HG03066 (cell line): ENCODE results near the gene TMPRSS11D.

ENCODE experiments used
- ATAC-seq: cut with Tn5 transposase; IDR thresholded peaks from one replicate; pipeline ENCODE4 v1.9.1; 2021; ENCODE audit warnings: low read depth; ENCODE audit not compliant: unreplicated experiment

Gene TMPRSS11D, protein sequence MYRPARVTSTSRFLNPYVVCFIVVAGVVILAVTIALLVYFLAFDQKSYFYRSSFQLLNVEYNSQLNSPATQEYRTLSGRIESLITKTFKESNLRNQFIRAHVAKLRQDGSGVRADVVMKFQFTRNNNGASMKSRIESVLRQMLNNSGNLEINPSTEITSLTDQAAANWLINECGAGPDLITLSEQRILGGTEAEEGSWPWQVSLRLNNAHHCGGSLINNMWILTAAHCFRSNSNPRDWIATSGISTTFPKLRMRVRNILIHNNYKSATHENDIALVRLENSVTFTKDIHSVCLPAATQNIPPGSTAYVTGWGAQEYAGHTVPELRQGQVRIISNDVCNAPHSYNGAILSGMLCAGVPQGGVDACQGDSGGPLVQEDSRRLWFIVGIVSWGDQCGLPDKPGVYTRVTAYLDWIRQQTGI

DNA sequence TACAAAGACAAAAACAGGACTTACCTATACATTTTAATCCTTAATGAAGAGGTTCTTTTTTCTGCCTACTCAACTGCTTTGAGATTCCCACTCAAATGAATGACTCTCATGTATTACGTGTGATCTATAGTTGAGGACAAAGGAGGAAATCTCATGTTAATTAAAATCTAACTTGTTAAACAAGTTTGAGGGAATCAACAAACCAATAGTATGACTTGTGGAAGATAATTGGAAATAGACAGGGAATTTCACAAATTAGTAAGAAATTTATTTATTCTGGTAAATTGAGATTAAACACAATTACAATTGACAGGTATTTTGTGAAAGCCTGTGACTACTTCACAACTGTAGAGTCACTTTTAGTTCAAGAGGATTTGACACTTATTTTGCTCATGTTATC lies at the start of gene TMPRSS11D:
Gene TMPRSS11D (minus strand): TSS at position 101 of the 400 bp plus-strand sequence. CDS start 69 bp downstream, at position 32.
- ATAC-seq, result no peak

GRCh38 chr4:67933038-67933437 lies 49.2 kb upstream of the TMPRSS11D start:
- no peak for ATAC-seq

GRCh38 chr4:67931256-67931655 lies 47.5 kb upstream of the TMPRSS11D start:
- ATAC-seq, result no peak

- no peak for ATAC-seq
These were observed 45.6 kb upstream of the TMPRSS11D start for GRCh38 chr4:67929426-67929825.

- no peak for ATAC-seq
These were observed 44.7 kb upstream of the TMPRSS11D start for GRCh38 chr4:67928546-67928945.

- no peak for ATAC-seq
These were observed 43.4 kb upstream of the TMPRSS11D start for GRCh38 chr4:67927251-67927650.

DNA sequence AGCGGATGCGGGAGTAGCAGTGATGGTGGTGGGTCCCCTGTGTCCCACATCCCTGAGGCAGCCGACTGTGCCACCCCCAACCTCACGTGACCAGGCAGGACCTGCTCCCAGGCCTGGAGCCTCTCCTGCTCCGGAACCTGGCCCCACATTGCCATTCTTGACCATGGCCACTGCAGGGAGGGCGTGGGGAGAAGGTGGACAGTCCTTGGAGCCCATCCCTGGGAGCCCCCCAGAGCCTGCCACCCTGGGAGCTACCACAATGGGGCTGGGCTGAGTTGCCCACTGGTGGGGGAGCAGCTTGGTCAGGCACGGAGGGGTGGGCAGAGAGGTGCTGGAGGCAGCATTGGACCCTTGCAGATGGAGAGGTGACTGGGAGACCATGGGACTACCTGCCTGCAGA lies 42.7 kb upstream of the TMPRSS11D start:
- no peak for ATAC-seq

- no peak for ATAC-seq
These were observed 38.9 kb upstream of the TMPRSS11D start for GRCh38 chr4:67922697-67923096.

DNA sequence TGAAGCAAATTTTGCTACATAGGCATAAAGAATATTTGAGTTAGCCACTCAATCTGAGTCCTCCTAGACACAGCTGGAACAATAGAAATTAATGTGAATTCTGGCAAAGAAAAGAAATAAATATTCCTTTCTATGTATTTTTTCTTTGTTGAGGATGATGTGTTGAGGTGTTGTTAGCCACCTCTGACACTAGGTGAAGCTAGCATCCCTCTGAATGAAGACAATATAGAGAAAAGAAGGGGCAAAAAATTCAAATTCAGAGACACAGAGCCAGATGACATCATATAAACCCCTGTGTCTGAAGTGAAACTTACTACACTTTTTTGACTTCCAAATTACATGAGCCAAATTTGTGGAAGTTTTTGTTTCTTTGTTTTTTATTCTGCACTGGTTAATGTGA lies 34.6 kb upstream of the TMPRSS11D start:
- ATAC-seq, result no peak

GRCh38 chr4:67915400-67915966 lies 31.7 kb upstream of the TMPRSS11D start:
- no peak for ATAC-seq

DNA sequence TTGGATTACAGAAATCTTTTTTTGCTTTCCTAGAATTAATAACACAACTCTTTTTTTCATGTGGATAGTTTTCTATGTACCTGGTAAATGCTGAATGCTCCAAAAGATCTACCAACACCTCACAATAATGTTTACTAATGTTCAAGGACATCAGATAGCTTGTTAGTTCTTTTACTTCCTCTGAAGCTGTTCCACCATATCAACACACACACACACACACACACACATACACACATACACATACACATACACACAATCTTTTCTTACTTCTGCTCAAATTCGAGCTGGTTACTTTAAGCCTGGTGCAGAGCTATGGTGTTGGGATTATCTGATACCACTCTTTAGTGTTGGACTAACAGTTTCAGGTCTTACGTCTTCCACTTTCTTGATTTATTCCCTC lies 28.3 kb upstream of the TMPRSS11D start:
- no peak for ATAC-seq

GRCh38 chr4:67911638-67912037 lies 27.8 kb upstream of the TMPRSS11D start:
- ATAC-seq, result no peak

GRCh38 chr4:67911141-67911540 lies 27.3 kb upstream of the TMPRSS11D start:
- ATAC-seq, result no peak

GRCh38 chr4:67910585-67910905 lies 26.7 kb upstream of the TMPRSS11D start:
- no peak for ATAC-seq

DNA sequence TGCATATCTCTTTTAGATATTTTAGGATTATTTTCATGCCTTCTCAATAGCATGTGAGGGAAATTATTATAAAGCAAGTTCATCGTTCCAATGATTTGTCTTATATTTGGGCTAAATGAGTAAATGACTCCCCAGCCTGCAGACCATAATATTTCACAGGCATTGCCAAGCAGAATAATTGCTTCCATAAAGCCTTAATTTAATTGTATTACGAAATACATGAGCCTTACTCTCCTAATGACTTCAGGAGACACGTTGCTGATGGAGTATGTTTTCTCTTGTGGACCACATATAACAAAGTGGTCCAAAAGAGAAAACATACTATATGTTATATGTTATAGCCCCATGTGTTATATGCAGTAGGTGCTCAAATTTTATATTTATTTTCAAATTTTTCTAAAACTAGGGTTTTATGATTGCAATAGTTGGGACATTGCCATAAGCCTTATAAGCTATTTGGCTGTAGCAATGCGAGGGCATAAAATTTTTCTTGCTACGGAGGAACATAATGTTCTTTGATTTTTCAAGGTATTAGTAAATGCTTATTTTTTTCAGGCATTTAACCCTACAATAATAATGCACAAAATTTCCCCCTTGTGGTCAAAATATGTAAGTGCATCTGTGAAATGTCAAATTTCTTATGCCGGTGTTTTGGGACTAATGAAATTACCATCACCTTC lies 26.2 kb upstream of the TMPRSS11D start:
- ATAC-seq, result no peak

DNA sequence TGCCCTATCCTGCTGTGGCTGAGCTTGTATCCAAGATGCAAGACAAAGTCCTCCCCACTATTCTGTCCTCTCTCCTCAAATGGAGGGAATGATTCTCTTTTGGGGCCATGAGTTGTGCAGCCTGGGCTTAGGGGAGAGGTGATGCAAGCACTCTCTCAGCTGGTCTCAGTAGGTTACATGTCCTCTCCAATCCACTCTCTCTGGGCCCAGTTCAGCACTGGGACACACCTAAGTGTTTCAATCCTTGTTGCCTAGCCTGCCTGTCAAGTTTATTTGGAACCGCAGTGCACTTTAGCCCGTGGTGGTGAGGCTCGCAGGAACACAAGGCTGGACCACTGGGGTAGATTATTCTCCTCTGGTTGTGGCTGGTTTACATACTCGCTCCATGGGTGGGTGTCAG lies 23.8 kb upstream of the TMPRSS11D start:
- no peak for ATAC-seq

- no peak for ATAC-seq
These were observed 15.3 kb upstream of the TMPRSS11D start for GRCh38 chr4:67899096-67899495.

DNA sequence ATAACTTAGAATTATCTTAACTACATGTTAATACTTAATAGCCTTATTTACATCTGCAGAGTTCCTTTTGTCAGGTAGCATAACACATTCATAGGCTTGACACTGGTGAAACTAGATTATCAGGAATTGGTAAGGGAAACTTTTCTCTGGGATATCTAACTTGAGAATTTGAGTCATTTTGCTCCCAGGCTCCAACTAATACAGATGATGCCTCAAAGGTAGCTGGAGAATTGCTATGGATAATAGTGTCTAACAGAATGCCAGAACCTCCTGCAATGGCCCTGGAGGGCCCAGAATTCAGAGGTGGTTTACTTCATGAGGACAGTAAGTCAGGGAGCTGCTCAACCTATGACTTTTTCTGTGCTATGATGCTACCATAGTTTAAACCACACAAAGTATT lies 13.9 kb upstream of the TMPRSS11D start:
- no peak for ATAC-seq

DNA sequence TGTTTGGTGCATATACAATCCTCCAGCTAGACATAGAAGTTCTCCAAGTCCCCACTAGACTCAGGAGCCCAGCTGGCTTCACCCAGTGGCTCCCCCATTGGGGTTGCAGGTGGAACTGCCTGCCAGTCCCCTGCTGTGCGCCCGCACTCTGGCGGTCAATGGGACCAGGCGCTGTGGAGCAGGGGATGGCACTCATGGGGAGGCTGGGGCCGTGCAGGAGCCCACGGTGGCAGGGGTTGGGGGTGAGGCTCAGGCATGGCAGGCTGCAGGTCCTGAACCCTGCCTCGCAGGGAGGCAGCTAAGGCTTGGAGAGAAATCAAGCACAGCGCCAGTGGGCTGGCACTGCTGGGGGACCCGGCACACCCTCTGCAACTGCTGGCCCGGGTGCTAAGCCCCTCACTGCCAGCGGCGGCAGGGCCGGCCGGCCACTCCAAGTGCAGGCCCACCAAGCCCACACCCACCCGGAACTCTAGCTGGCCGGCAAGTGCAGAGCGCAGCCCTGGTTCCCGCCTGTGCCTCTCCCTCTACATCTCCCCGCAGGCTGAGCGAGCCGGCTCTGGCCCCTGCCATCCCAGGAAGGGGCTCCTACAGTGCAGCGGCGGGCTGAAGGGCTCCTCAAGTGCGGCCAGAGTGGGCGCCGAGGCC lies 12.7 kb upstream of the TMPRSS11D start:
- no peak for ATAC-seq

- no peak for ATAC-seq
These were observed 10.9 kb upstream of the TMPRSS11D start for GRCh38 chr4:67894659-67895058.

GRCh38 chr4:67892905-67893304 lies 9.1 kb upstream of the TMPRSS11D start:
- ATAC-seq, result no peak
